IPS-18a (cell line): ENCODE data around the gene PTPRT.

Source experiments
- H3K27ac ChIP-seq: one replicate; pipeline ENCODE4 v1.5.1; 2013; ENCODE audit warnings: low read length
- H3K27me3 ChIP-seq: one replicate; pipeline ENCODE4 v1.6.1; 2013; ENCODE audit warnings: mild to moderate bottlenecking, low read length; ENCODE audit not compliant: control insufficient read depth, insufficient read depth
- H3K36me3 ChIP-seq: one replicate; pipeline ENCODE4 v1.6.1; 2013; ENCODE audit warnings: low read depth, low read length; ENCODE audit not compliant: control insufficient read depth
- H3K4me1 ChIP-seq: one replicate; pipeline ENCODE4 v1.6.1; 2013; ENCODE audit warnings: low read depth, low read length; ENCODE audit not compliant: control insufficient read depth
- H3K4me3 ChIP-seq: one replicate; pipeline ENCODE4 v1.5.1; 2013; ENCODE audit warnings: low read length
- H3K9ac ChIP-seq: one replicate; pipeline ENCODE4 v1.6.1; 2013; ENCODE audit warnings: mild to moderate bottlenecking, low read length, moderate library complexity
- H3K9me3 ChIP-seq: one replicate; pipeline ENCODE4 v1.6.1; 2013; ENCODE audit warnings: low read depth, low read length; ENCODE audit not compliant: control insufficient read depth

Gene PTPRT

DNA sequence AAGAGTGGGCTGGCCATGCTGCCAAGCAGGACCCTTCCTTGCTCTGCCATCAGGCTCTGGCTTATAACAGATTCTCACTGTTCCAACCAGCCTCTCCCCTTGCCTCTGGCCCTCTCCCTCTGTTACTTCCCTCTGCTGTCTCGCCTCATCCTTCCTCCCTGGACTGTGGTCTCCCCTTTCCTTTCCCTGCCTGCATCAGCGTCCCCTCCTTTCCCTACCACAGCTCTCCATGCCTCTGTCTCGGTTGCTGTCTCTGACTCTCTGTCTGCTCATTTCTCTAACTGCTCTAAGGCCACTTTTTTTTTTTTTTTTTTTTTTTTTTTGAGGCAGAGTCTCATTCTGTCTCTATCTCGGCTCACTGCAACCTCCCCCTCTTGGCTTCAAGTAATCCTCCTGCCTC is 173.4 kb downstream of the PTPRT start:
- no peaks in the 10 kb centered on the region for H3K36me3 ChIP-seq
- H3K27ac ChIP-seq, result no peak overlapping the region
- H3K9ac ChIP-seq, result no peak overlapping the region
- no peaks in the 10 kb centered on the region for H3K9me3 ChIP-seq
- H3K27me3 ChIP-seq, result no peaks in the 10 kb centered on the region
- H3K4me3 ChIP-seq, result no peak overlapping the region
- H3K4me1 ChIP-seq, result peaks cover 10% of the 10 kb centered on the region

DNA sequence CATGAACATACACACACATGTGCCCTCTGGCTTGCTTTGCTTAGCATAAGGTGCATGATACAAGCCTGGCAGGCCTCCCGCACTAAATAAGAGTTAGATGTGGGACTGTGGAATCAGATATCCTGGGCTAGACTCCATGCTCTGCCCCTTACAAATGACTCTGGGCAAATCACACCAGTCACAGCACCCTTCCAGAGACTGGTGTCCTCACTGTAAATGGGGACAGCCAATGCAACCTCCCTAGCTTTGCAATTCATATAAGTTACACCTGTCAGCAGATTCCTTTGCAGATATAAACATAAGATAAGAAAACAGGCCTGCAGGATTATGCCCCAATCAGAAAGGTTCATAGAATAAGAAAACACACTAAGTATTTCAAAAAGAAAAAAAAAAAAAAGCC is 174.1 kb downstream of the PTPRT start:
- Histone ChIP-seq H3K36me3 (no peaks in the 10 kb centered on the region), H3K4me1 (peaks cover 10% of the 10 kb centered on the region), H3K9ac (no peak overlapping the region), H3K9me3 (no peaks in the 10 kb centered on the region), H3K27me3 (no peaks in the 10 kb centered on the region), H3K4me3 (no peak overlapping the region), H3K27ac (no peak overlapping the region)

GRCh38 chr20:43014206-43014605 is 175.5 kb downstream of the PTPRT start:
- no peaks in the 10 kb centered on the region for H3K36me3 ChIP-seq
- H3K9ac ChIP-seq, result no peak overlapping the region
- H3K4me1 ChIP-seq, result peaks cover 10% of the 10 kb centered on the region
- H3K9me3 ChIP-seq, result no peaks in the 10 kb centered on the region
- no peak overlapping the region for H3K27ac ChIP-seq
- H3K27me3 ChIP-seq, result no peaks in the 10 kb centered on the region
- no peak overlapping the region for H3K4me3 ChIP-seq

GRCh38 chr20:43011491-43011890 is 178.2 kb downstream of the PTPRT start:
- no peak overlapping the region for H3K27ac ChIP-seq
- H3K36me3 ChIP-seq, result no peaks in the 10 kb centered on the region
- H3K27me3 ChIP-seq, result no peaks in the 10 kb centered on the region
- no peaks in the 10 kb centered on the region for H3K9me3 ChIP-seq
- H3K4me1 ChIP-seq, result no peaks in the 10 kb centered on the region
- no peak overlapping the region for H3K4me3 ChIP-seq
- H3K9ac ChIP-seq, result no peak overlapping the region

DNA sequence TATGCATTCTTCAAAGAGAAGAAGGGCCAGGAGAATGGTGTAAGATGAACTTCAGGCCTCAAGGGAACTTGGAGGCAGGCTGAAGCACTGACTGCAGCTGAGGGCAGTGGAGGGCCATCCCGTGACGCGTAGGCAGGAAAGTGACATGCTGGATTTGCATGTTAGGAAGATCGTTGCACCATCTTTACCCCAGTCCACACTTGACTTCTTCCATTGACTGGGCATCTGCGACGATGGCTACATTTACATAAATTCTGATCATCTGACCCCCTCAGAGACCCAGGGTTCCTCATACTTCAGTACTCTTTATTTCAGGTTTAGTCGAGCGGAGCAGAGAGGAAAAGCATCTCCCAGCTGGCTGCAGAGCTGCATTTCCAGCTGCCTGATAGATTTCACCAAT is 180.2 kb downstream of the PTPRT start:
- Histone ChIP-seq H3K4me3 (no peak overlapping the region), H3K4me1 (no peaks in the 10 kb centered on the region), H3K27me3 (no peaks in the 10 kb centered on the region), H3K27ac (no peak overlapping the region), H3K9me3 (no peaks in the 10 kb centered on the region), H3K9ac (no peak overlapping the region), H3K36me3 (no peaks in the 10 kb centered on the region)

- H3K9ac ChIP-seq, result no peak overlapping the region
- no peaks in the 10 kb centered on the region for H3K27me3 ChIP-seq
- H3K4me1 ChIP-seq, result no peaks in the 10 kb centered on the region
- no peaks in the 10 kb centered on the region for H3K36me3 ChIP-seq
- H3K9me3 ChIP-seq, result no peaks in the 10 kb centered on the region
- H3K27ac ChIP-seq, result no peak overlapping the region
- H3K4me3 ChIP-seq, result no peak overlapping the region
These were observed 182.2 kb downstream of the PTPRT start for GRCh38 chr20:43007525-43007924.

GRCh38 chr20:43006651-43007375 is 182.9 kb downstream of the PTPRT start:
- H3K27ac ChIP-seq, result no peak overlapping the region
- no peak overlapping the region for H3K9ac ChIP-seq
- no peaks in the 10 kb centered on the region for H3K27me3 ChIP-seq
- H3K4me3 ChIP-seq, result no peak overlapping the region
- H3K4me1 ChIP-seq, result no peaks in the 10 kb centered on the region
- H3K36me3 ChIP-seq, result no peaks in the 10 kb centered on the region
- H3K9me3 ChIP-seq, result no peaks in the 10 kb centered on the region

DNA sequence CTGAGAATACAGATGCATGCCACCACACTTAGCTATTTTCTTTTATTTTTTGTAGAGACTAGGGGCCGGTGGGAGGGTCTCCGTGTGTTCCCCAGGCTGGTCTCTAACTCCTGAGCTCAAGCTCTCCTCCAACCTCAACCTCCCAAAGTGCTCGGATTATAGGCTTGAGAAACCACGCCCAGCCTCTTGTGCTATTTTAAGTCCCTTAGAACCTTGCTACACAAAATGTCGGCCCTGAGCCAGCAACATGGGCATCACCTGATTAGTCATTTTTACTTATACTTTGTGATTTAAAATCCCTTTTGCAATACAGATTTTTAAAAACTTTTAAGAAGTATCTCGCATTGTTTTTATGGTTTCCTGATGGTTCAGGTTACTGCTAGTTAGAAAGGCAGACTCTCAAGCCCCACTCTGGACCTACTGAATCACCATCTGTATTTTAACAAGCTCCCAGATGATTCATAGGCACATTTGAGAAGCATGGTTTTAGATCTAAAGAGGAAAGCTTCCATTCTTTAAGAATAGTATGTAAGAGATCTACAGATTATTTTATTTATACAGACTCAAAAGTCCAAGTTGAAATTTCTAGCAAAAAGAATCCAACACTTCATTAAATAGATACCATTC is 186.3 kb downstream of the PTPRT start:
- Histone ChIP-seq H3K36me3 (no peaks in the 10 kb centered on the region), H3K9ac (no peak overlapping the region), H3K4me1 (no peaks in the 10 kb centered on the region), H3K9me3 (no peaks in the 10 kb centered on the region), H3K27me3 (no peaks in the 10 kb centered on the region), H3K4me3 (no peak overlapping the region), H3K27ac (no peak overlapping the region)

GRCh38 chr20:42996141-42996540 is 193.6 kb downstream of the PTPRT start:
- Histone ChIP-seq H3K4me1 (peaks cover 2% of the 10 kb centered on the region), H3K27me3 (no peaks in the 10 kb centered on the region), H3K9me3 (no peaks in the 10 kb centered on the region), H3K36me3 (no peaks in the 10 kb centered on the region), H3K27ac (no peak overlapping the region), H3K4me3 (no peak overlapping the region), H3K9ac (no peak overlapping the region)

- Histone ChIP-seq H3K27me3 (no peaks in the 10 kb centered on the region), H3K27ac (no peak overlapping the region), H3K4me1 (peaks cover 5% of the 10 kb centered on the region), H3K9ac (no peak overlapping the region), H3K9me3 (no peaks in the 10 kb centered on the region), H3K36me3 (no peaks in the 10 kb centered on the region), H3K4me3 (no peak overlapping the region)
These were observed 201.4 kb downstream of the PTPRT start for GRCh38 chr20:42988319-42988718.

GRCh38 chr20:42987376-42988114 is 202.2 kb downstream of the PTPRT start:
- H3K9me3 ChIP-seq, result no peaks in the 10 kb centered on the region
- no peaks in the 10 kb centered on the region for H3K27me3 ChIP-seq
- no peaks in the 10 kb centered on the region for H3K36me3 ChIP-seq
- no peak overlapping the region for H3K27ac ChIP-seq
- peaks cover 9% of the 10 kb centered on the region for H3K4me1 ChIP-seq
- no peak overlapping the region for H3K4me3 ChIP-seq
- H3K9ac ChIP-seq, result no peak overlapping the region
